GM18861 (cell line): ENCODE data around the gene NCAPD2.
"Not testable (repeated sequence)": the region's sequence is repeated elsewhere in the genome, so short reads cannot be mapped to it uniquely, and the experiment has no call there.

Source experiments
- ATAC-seq: cut with Tn5 transposase; IDR thresholded peaks from one replicate; pipeline ENCODE4 v1.9.1; 2021; ENCODE audit not compliant: unreplicated experiment

NCAPD2 gene

DNA sequence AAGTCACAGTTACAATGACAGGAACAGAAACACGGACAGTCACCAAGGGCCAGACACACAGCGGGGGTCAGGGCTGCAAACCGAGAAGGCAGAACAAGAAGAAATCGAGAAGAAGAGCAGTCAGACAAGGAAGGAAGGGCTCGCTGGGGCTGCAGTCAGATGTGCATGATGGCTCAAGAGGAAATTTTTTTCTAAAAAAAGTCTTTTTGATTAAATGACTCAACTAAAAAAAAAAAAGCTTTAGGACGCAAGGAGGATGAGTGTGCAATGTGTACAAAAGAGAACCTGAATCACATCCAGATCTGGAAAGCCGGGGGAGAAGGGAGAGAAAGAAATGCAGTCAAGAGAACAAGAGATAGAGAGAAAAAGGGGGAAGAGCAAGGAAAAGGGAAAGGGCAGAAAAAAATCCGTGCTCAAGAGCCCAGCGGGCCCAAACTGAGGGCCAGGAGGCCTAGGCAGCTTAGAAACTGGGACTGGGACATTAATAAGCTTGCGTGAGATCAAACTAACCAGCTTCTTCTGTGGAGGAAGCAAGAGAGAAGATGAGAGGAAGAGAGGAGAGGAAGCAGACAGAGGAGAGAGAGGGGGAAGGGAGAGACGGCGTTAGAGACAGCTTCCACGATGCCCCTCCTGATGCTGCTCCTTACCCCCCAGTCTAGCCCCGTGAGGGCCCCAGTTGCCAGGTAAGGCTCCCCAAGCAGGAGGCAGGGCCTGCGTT, 55.2 kb downstream of the NCAPD2 start:
- ATAC-seq: no peak

DNA sequence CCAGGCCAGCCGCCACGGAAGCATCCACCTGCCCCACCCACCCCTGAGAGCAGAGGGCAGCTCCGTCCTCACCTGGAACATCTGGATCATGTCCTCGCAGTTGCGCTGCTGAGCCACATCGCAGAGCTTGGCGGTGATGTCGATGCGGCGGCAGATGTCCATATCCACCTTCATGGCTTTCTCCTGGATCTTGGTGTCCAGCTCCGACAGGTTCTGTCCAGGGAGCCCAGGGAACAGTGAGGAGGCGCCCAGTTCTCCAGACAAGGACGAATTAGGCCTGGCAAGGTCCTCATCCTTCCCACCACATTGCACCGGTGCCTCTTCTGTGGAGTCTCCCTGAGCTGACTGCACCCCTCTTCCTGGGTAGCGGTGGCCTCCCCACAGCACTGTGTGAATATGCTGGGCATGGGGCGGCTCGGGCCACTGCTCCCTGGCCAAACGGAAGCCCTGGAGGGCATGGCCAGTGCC, 55.8 kb downstream of the NCAPD2 start:
- ATAC-seq: no peak

DNA sequence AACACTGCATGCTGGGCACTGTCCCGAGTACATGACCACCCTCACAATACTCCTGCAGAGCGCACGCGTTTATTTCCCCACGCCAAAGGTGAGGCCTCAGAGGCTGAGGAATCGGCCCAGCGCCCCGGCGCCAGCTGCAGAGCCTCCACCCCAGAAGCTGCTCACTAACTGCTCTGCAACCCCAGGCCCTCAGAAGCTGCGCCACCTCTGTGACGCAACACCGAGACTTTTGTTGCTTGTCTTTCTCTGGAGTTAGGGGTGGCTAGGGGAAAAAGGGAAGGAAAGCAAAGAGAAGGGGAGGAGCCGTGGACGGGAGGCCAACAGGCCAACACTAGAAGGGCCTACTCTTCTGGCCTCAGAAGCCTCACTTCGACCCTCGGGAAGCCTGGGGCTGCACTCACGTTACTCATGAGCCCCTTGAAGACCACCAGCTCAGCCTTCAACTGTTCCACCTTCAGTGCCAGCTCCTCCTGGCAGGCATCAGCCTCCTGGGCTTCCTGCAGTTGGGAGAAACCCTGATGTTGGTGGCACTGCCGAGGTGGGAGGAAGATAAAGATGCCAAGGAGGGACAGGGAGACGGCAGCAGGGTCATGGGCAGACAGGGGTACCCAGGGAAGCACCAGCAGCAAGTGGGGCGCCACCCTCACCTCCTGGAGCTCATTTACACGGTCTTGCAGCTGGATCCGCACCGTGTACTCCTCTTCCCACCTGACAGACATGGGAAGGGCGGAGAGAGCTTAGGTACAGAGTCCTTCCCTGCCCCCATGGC, 56.6 kb downstream of the NCAPD2 start:
- no peak for ATAC-seq

DNA sequence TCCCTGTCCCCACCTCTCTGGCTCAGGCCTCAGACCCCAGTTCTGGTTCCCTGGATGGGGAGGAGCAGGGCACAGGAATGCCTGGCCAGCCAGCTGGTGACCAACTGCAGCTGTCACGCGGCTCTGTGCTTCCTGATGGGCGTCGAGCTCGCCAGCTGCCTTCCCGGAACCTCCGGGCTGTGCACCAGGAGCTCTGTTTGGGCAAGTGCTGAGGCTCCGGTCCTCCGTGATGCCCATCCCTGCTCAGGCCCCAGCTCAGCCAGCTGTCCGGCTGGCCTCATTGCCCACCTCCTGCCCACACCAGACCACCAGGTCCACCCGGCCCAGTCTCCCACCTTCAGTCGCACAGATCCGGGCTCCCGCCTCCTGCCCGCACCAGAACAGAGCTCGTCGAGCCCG, 57.2 kb downstream of the NCAPD2 start:
- no peak for ATAC-seq

DNA sequence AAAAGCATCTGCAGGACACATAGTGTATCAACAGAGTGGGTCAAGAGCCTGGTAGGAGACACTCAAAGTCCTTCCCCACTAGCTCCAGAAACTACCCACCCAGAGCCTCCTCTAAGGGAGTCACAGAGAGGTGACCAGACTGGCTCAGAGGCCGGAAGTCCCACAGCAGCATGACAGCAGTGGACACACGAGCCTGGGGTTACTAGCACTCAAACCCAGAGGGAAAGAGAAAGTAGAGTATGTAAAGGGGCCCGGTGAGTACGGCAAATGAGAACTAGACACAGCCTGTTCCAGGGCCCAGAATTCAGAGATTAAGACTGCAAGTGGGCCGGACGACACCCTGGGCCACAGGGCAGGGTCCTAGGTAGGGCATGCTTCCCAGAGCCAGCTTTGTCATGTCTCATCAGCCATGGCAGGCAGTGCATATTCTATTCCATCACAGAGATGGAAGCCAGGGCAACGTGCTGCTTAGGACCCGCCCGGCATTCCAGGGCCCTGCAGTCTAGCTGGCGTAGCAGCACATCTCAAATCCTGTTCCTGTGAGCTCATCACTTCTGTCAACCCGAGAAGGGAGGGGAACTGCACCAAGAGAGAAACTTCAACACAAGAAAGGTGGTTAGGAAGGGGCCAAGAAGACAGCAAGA, 57.7 kb downstream of the NCAPD2 start:
- no peak for ATAC-seq

DNA sequence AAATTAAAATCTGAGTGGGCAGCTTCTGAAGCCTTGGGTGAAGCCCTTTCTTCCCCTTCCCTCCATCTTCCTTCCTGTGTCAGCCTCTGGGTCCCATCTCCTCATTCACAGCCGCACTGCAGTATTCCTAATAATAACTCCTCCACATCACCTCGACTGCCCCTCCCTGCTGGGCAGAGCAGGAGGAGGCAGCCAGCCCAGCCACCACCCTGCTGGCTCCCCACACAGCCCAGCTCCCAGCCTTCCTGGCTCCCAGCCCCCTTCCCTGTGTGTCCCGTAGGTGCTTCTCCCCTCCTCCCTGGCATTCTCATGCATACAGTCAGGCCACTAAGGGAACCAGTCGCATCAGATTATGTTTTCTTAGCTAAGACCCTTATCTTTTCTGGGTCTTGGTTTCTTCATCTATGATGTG, 58.2 kb downstream of the NCAPD2 start:
- no peak for ATAC-seq

DNA sequence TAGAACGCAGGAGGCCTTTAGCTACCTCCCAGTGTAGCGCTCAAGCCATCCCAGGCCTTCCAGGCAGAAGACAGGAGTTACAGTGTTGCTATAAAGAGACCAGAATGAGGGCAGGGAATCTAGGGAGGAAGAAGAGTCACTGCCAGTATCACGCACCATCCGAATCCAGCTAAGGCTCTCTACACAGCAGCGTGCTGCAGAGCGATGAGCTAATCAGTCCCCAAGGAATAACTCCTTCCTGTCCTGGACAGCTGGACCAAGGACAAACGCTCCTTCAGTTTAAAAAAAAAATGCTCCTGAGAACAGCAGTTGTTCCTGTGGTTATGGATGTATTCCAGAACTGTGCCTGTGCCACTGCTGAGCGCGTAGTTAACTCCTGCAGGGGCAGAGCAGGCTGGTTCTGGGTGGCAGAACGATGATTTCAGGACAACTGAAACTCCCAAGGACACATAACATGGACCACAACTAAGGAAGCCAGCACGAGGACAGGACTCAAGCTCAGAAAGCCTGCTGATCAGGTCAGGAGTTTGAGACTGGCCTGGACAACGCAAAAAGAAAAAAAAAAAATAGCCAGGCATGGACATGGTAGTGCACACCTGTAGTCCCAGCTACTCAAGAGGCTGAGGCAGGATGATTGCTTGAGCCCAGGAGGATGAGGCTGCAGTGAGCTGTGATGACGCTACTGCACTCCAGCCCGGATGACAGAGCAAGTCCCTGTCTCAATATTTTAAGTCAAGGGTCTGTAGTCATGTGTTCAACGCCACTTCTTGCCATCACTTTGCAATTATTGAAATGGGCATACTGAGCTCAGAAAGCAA, 59.4 kb downstream of the NCAPD2 start:
- ATAC-seq: no peak

DNA sequence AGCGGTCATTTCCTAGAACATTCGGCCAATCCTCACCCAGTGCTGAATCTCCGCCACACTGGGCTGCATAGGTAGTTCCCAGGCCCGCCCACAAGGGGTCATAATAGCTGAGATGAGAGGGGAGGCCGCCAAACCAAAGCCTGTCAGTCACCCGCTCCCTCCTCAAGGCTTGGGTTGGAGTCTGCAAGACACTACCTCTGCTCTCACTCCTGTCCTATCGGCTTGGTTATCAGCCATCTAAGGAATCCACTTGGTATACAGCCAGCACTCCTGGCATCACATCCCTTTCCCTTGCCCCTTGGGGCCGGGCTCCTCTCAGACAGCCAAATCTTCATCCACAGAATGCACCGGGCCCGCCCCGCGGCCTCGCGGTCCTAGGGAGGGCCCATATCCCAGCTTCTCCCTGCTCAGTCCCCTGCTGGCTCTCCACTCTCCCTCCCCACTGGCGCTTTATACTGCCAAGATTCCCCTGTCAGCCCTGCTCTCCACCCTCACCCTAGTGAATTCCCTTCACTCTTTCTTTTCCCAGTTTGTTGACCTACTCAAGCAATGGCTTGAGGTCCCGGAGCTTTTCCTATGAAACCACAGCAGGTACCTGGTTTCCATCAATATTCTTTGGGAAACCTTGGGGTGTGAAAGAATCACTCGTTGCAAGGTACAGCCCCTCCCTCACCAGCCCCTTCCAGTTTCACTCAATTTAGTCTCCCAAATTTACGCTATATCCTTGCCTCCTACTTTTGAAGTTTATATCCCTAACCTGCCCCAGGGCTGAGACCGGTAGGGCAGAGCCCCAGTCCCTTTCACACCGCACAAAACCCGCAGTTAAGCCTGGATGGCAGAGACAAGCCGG, 60.5 kb downstream of the NCAPD2 start:
- ATAC-seq: no peak

DNA sequence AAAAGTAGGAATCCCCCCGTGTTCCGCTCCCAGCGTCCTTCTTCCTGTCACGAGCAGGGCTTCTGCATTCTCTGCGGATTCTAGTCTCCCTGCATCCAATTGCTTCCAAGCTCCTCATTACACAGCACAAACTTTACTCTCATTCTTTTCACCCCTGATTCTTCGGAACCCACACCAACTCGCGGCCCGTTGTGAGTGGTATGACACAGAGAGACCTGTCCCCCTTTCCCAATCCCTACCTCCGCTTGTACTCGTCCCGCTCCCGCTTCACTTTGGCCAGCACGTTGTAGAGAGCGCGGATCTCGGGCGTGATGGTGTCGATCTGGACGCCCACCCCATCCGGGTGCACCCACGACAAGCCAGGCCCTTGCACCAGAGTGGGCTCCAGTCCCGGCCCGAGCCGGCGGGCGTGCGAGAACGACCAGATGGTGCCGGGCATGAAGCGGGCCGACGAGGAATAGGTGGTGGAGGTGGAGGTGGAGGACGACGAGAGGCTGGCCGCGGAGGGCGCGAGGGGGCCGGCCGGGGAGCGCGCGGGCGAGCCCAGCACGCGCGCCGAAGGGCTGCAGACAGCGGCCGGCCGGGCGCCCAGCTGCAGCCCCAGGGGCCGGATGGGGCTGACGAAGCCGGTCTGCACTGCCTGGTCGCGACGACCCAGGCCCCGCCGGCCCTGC, 61.3 kb downstream of the NCAPD2 start:
- ATAC-seq: no peak

DNA sequence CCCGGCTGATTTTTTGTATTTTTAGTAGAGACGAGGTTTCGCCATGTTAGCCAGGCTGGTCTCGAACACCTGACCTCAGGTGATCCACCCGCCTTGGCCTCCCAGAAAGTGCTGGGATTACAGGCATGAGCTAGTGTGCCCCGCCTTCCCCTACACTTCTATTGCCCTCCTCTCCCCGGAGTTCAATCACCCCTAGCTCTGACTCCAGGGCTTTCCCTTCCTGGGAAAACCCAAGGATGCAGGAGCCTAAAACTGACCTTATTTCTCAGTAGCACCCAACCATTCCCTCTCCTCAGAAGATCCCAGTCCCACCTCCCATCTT, 62.6 kb downstream of the NCAPD2 start:
- ATAC-seq: not testable (repeated sequence)

DNA sequence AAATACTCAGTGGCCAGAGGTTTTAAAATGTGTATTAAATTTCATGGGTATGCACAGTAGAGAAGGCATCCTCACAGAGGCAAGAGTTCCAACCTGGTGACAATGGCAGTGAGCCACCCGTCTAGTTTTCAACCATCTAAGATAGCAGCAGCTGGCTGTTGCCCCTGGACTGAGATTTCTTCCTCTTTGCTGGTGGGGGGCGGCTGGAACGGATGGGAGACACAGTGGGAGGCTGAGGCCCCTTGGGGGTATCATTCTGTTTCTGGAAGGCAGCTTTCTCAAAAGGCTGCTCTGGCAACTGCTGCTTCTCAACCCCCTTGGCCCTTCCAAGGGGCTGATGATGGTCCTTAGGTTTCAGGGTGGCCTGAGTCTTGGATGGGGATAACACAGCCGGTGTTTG, 63.0 kb downstream of the NCAPD2 start:
- no peak for ATAC-seq

DNA sequence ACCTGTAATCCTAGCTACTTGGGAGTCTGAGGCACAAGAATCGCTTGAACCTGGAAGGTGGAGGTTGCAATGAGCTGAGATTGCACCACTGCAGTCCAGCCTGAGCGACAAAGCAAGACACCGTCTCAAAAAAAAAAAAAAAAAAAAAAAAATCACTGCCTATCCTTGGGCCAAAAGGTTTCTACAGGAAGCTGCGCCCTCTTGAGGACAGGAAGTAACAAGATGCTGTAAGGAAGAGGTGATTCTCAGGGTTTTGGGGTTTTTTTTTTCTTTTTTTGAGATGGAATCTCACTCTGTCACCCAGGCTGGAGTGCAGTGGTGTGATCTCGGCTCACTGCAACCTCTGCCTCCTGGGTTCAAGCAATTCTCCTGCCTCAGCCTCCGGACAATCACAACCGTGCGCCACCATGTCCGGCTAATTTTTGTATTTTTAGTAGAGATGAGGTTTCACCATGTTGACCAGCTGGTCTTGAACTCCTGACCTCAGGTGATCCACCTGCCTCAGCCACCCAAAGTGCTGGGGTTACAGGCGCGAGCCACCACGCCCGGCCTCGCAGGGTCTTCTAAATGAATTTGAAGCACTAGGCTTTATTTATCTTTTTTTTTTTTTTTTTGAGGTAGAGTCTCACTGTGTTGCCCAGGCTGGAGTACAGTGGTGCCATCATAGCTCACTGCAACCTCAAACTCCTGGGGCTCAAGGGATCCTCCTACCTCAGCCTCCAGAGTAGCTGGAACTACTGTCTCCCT, 64.3 kb downstream of the NCAPD2 start:
- ATAC-seq: not testable (repeated sequence)

DNA sequence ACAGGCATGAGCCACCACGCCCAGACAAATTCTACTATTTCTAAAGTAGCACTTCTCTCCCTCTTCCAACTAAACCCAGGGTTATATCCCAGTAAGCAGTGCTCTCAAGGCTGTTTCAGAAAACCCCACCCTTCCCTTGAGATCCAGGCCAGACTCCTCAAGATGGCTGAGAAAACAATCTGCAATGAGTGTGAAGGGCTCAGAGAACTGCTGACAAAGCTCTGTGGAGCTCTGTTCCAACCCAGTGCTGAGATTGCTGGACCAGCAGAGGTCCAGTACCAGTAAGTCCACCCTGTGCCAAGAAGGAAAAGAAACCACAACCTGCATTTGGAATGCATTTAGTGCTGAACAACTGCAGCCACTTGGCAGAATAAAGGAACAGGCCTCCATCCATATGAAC, 65.6 kb downstream of the NCAPD2 start:
- no peak for ATAC-seq

DNA sequence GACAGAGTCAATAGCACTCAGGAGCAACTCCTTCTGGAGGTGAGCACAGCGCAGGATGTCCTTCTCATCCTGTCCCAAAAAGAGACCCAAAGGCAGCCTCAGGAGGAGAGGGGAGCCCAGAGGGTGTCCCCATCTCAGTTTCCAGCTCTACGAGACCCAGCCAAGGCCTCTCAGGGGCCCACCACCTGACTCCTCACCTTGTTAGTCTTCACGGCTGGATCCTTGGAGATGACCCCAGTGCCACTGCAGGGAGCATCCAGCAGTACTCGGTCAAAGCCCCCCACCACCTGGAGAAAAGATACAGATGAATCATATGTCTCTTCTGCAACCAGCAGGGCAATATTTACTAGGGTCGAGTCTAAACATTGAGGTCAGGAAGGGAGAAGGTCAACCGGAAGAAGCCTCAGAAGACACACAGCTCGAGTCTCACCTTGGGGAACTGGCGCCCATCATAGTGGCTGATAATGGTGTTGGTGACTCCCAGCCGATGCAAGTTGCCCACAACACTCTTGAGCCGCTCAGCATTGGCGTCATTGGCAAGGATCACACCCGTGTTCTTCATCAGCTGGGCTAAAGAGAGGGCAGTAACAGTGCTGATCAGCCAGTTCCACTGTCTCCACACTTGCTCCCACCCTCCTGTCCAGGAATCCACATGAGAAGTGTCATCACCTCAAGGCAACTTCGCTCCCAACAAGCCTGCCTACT, 66.8 kb downstream of the NCAPD2 start:
- ATAC-seq: no peak

DNA sequence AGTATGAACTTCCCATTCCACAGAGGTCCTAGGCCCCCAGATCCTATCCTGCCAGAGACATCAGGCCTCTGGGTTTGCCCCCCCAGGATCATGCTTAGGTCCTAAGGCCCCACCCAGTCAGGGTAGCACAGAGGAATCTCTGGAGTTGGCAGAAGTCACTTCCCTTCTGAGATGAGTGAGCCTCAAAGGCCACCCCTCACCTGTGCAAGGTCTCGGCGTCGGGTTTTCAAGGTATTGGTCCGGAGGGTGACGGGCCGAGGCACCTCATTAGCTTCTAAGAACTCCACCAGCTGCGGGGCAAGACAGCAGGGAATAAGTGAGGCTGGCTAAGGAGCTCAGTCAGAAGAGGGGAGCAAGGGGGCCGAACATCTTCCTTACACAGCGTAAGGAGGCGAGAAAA, 69.0 kb downstream of the NCAPD2 start:
- no peak for ATAC-seq

DNA sequence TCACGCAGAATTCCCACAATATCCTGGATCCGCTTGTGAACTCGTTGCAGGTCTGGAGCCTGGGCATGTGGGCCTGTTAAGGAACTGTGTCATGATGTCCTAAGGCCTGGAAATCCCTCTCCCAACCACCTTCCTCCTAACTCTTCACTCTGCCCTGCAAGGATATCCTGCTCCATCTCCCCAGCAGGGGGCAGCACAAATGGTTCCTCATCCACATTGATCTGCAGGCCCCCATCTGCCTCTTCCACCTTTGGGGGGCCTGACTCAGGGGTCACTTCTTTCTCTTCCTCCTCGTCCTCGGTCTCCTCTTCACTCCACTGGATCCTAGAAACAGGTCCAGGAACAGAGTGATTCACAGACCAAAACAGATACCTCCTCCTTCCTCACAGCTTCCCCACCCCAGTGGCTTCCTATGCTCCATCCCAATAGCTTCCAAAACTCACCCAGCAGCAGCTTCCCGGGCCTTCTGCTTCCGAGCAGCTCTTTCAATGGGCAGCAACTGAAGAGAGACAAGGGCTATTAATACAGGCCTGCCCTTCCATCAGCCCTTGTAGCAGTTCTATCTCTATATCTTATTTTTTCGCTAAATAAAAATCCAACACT, 69.6 kb downstream of the NCAPD2 start:
- ATAC-seq: no peak

DNA sequence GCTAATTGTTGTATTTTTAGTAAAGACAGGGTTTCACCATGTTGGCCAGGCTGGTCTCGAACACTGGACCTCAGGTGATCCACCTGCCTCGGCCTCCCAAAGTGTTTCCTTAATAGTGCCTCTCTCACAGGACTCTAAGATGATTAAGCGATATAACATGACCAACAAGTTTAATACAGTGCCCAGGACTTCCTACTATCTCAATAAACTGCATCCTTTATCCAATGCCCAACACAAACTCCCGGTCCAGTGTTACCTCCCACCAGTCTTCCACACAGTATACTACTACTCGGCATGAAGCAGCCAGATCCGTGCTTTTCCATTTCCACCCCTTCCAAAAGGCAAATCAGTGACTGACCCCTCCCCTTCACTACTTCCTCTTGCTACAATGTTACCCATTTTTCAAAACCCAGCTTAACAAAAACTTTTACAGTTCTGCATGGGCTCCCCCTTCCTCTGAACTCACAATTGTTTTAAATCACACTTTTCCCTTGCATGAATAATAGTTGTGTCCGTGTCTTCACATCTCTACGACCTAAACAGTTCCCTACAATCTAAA, 73.3 kb downstream of the NCAPD2 start:
- no peak for ATAC-seq

DNA sequence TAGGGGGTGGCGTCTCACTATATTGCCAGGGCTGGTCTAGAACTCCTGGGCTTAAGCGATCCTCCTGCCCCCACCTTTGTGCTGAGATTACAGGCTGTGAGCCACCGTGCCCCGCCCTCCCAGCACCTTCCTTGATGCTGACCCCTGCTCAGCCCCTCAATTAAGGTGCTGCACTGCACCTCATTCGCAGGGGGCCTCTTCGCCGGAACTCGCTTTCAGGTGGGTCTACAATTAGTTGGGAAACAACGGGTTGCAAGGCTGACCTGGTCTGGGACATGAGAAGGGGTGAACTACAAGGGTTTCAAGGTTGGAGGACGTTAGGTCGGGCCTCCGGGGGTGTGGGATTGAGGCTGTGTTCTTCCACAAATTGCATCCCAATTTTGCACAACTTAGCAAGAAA, 75.4 kb downstream of the NCAPD2 start:
- ATAC-seq: no peak
